ENCODE results near the gene CARD11.

DNA sequence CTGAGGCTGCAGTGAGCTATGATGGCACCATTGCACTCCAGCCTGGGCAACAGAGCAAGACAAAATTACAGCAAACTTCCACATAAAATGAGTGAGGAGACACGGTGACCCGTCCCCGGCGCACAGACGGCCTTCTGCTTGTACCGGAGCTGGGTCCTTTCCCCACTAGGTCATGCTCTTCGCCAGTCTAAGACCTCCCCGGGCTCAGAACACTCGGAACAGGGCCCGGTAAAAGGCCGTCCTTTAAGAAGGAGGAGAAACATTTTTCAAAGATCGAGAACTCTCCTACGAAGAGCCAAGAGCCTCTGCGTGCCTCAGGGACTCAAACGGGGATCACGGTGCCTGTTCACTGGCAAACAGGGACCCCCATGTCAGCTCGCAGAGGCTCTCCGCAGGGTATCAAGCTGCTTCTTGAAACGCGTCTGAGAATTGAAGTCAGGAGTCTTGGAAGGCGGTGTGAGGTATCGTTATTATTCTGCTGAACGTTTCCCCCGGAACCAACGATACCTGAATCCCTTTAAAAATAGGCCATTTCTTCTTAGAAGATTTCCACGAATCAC, 9.0 kb downstream of the CARD11 start:
- TF ChIP-seq, protein P1, sequence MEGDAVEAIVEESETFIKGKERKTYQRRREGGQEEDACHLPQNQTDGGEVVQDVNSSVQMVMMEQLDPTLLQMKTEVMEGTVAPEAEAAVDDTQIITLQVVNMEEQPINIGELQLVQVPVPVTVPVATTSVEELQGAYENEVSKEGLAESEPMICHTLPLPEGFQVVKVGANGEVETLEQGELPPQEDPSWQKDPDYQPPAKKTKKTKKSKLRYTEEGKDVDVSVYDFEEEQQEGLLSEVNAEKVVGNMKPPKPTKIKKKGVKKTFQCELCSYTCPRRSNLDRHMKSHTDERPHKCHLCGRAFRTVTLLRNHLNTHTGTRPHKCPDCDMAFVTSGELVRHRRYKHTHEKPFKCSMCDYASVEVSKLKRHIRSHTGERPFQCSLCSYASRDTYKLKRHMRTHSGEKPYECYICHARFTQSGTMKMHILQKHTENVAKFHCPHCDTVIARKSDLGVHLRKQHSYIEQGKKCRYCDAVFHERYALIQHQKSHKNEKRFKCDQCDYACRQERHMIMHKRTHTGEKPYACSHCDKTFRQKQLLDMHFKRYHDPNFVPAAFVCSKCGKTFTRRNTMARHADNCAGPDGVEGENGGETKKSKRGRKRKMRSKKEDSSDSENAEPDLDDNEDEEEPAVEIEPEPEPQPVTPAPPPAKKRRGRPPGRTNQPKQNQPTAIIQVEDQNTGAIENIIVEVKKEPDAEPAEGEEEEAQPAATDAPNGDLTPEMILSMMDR (IDR thresholded peaks at IDR 0.05), result no peak
- no peak for TF ChIP-seq POLR2A (IDR thresholded peaks at IDR 0.05)
